ENCODE data around the gene AKNAD1.
A peak's percentile ranks its signal among the peaks of the same experiment; 100 is the strongest.

Gene AKNAD1

GRCh38 chr1:108862698-108863477, 6.0 kb upstream of the AKNAD1 start:
- DNase-seq, result peak; percentile 31

GRCh38 chr1:108862017-108862610, 5.2 kb upstream of the AKNAD1 start:
- no peak for DNase-seq

- no peak for DNase-seq
These were observed 4.7 kb upstream of the AKNAD1 start for GRCh38 chr1:108861566-108861965.

- no peak for DNase-seq
These were observed 3.5 kb upstream of the AKNAD1 start for GRCh38 chr1:108860190-108860907.

GRCh38 chr1:108858230-108858950, 1.5 kb upstream of the AKNAD1 start:
- DNase-seq, result no peak

DNA sequence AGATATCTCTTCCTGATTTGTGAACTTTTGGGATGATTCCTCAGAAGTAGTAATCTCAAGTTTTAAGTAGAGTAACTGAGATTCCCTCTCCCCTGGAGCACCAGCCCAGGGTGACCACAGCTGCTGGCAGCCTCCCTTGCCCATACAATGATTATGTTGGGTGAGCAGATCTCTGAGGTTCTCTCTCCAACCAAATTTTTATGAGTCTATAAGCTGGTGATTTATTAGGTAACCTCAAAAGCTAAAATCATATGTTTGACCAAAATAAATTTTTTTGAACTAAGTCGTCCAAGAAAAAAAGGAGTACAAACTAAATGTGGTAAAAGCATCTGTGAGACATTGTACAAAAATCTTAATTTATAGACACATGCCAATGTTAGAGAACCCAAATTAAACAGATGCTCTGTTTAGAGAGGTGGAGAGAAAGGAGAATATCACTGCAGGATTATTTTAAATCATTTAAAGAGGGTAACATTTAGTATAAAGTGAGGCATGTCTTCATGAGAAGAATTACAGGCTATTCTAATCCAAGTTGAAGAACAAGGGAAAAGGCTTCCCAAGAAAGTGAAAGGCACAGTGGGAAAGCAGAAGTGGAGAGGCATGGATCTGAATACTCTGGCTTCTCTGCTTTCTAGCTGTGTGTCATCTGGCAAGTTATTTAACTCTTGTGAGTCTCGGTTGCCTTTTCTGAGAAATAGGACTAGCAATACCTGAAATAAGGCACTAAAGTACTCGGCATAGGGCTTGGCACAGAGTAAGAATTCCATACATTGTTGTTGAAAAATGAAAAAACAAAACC, 2.5 kb downstream of the AKNAD1 start:
- no peak for DNase-seq

- DNase-seq, result peak; percentile 27
These were observed 4.5 kb downstream of the AKNAD1 start for GRCh38 chr1:108852221-108852975.

- DNase-seq, result no peak
These were observed 5.3 kb downstream of the AKNAD1 start for GRCh38 chr1:108851567-108851966.

DNA sequence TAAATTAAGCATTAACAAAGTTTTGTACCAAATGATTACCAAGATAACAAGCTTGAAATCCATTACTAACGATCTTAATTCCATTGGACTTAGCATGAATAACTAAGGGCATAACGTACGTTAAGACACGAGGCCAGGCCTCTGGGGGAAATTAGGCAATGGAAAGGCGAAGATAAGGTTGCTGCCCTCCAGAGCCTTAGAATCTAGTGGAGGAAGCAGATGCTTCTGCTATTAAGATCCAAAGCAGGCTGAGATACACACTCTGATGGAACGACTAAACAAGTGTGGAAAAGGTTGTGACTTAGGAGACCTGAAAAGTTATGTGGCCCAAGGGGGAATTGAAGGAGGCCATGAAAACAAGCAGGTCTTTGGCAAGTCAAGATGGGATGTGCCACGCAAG, 6.0 kb downstream of the AKNAD1 start:
- DNase-seq, result no peak

DNA sequence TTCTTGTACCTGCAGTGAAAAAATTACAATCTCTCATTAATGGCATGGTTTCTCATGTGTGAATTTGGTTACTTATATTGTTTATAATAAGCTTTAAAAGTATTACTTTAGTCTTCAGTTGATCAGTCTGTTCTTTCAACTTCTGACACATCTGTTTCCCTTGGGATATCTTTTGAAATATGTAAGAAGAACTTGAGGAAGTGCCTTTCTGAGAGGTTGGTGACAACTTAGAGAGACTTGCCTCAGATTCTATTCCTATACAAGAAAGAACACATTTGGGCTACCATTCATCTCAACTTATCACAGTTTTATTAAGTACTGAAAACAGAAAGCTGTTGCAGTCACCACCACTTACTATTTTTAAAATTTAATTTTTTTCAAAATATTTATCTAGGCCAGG, 8.1 kb downstream of the AKNAD1 start:
- DNase-seq, result peak; percentile 14

DNA sequence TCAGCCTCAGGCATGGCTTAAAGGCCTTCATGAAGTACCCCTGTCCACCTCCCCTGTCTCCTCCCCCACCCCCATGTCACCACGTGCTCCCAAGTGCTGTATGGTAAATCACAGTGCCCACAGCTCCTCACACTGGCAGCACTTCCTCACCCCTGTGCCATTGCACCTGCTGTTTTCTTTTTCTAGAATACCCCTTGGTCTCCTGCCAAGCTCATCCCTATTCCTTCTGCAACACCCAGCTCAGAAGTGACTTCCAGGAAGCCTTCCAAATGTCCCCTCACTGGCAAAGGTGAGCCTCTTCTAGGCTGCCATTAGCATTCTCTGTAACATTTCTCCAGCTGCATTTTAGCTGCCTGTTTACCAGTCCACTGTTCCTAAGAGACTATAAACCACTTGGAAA, 9.4 kb downstream of the AKNAD1 start:
- no peak for DNase-seq

DNA sequence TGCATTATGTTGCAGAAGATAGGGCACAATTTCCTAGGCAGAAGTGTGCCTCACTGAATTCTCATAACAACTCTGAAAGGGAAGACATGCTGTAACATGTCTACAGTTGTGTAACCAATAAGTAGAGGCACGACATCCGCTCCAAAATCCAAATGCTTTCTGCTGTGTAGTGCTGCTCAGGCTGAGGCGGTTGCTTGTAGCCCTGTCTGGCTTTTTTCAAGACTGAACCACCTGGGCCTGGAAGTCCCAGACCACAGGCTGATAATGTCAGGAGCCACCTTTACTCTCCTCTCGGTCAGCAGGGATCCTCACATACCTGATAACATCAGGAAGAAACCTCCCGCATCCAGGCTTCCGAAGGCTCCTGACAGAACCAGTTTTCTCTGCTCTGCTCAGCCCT, 10.9 kb downstream of the AKNAD1 start:
- no peak for DNase-seq

DNA sequence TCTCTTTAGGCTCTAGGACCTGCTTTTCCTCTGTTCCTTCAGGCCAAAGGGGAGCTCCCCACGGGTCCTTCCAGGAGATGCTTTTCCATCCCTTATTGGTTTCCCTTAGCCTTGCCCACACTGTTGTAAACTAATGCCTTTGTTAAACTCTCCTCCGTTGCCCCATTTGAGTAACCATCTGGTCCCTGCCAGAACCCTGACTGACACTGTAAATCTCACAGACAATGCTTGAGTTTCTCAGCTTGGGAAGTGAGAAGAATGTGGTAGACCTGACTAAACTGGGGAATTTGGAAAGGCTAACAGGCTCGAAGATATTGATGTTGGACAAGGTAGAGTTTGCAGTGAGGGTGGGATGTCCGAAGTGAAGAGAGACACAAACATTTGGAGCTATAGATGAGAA, 11.4 kb downstream of the AKNAD1 start:
- DNase-seq, result no peak

DNA sequence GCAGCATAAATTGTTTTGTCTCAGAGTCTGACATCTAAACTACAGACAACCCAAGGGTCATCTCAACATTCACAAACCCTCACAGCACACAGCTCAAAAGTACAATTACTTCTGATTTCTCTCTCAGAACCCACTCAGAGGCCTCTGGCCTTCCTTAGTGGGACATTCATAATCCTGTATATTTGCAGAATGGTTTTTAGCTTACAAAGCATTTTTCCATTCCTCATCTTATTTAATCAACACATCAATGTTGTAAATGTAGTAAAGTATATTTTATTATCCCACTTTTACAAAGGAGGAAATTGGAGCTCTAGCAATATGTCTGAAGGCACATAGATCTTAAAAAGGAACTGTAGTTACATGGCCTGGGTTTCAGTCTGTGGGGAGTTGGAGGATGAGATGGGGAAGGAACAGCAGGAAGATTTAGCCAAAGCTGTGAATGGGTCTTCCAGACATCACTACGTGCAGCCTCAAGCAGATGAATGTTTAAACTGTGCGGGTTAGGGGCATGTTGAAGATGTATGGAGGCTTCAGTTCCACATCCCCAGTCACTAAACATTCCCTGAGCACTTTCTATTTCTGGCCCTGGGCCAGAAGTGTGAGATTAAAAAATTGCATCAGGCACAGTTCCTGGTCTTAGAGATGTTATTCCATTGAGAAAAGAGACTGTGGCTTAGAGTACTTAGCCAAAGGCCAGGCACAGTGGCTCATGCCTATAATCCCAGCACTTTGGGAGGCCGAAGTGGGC, 13.3 kb downstream of the AKNAD1 start:
- DNase-seq, result peak; percentile 15

DNA sequence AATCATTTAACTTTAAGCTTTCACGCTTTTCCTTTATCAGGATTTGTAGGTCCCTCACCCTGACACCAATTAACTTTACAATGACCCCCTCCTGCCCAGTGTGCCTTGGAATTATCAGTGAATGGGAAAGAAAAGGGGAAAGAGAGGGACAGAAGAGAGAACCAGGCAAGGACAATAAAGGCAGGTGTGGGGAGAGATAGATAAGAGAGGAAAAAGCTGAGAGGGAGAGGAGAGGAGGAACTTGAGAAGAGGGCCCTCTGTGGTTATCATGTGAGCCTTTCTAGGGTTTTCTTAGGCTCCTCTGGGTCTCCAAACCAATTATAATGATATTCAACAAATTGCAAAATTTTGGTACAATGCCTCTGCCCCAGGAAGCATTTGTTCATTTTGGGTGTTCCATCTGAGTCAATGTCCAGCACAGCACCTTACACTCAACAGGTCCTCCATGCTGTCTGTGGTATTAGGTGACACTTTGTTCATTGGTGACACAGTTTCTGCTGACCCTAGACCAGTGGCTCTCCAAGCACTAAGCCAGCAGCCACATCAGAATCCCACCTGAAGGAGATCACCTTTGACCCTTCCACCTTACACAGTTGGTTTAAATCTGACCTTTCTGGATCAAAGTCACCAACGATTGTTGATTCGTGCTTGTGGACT, 14.2 kb downstream of the AKNAD1 start:
- DNase-seq, result no peak

- no peak for DNase-seq
These were observed 15.2 kb downstream of the AKNAD1 start for GRCh38 chr1:108841703-108842102.

DNA sequence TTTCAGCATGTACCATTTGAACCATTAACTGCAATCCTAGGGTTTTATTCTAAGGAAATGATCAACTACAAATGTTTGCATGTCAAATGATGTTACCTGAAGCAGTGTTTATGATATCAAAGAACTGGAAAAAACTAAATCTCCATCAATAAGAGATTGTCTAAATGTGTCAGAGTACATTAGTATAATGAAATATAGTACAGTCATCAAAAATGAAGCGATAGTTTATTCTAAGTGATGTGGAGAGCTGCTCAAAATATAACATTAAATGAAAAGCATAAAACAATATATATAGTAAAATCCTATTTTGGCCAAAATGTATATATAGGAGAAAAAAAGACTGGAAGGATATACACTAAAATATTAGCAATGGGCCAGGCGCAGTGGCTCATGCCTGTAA, 24.0 kb downstream of the AKNAD1 start:
- DNase-seq, result no peak

GRCh38 chr1:108831225-108831624, 25.7 kb downstream of the AKNAD1 start:
- peak; percentile 22 for DNase-seq

- DNase-seq, result peak; percentile 81
These were observed 26.5 kb downstream of the AKNAD1 start for GRCh38 chr1:108830119-108831008.

Measured in MV-4-11 (cell line).